Endothelial cell of umbilical vein (primary cell): ENCODE data around the gene STXBP5. TPM values are rescaled to one million over a fixed set of nuclear protein-coding genes. Genes with fewer than 3 reads are reported as not detected.
A peak's percentile ranks its signal among the peaks of the same experiment; 100 is the strongest.

Experiments used
- BruUV-seq: library from RNA; stranded (reverse); fragments of 400-500 nt; replicated peaks from 2 replicates; lab custom pipeline; 2021; lab: Mats Ljungman, UMichigan
- CTCF ChIA-PET: fragments of 300-600, 350-600 bp; sonication (Branson Sonifier 250); formaldehyde crosslinking; loops from one replicate; lab custom pipeline; 2021; ENCODE audit warnings: antibody characterized with exemption, inconsistent platforms; lab: Charles Lee
- POLR2A ChIA-PET: fragments of 300-600, 350-600 bp; sonication (Branson Sonifier 250); formaldehyde crosslinking; loops from one replicate; lab custom pipeline; 2021; ENCODE audit warnings: antibody characterized with exemption, inconsistent platforms; lab: Charles Lee
- DNase-seq: peaks from one replicate; pipeline ENCODE4 v3.0.0-alpha.2; 2011; ENCODE audit warnings: low read depth, low spot score
- FAIRE-seq: peaks from 2 replicates; lab custom pipeline; 2011; peaks lifted over from hg19 to GRCh38; lab: Jason Lieb, UNC
- H2AFZ ChIP-seq: 2 replicates; pipeline ENCODE4 v1.6.0; 2012; ENCODE audit warnings: low read depth, low read length, control low read depth, inconsistent platforms
- H3K27ac ChIP-seq: 2 replicates; pipeline ENCODE4 v1.5.1; 2011; ENCODE audit warnings: low read depth, mild to moderate bottlenecking, control low read depth, low read length, moderate library complexity; ENCODE audit not compliant: insufficient read depth
- H3K27me3 ChIP-seq, 2 experiments: 2 replicates each; pipeline versions ENCODE4 v1.6.0 to v1.6.1; 2011; ENCODE audit warnings: low read length in 2 of 2, mixed read lengths in 1 of 2; ENCODE audit not compliant: control insufficient read depth in 2 of 2, insufficient read depth in 2 of 2
- H3K36me3 ChIP-seq, 2 experiments: 2 replicates in 1 of 2; 3 replicates in 1 of 2; pipeline ENCODE4 v1.5.1; 2011; ENCODE audit warnings: low read length in 2 of 2, mild to moderate bottlenecking in 1 of 2, moderate library complexity in 1 of 2; ENCODE audit not compliant: control insufficient read depth in 2 of 2, insufficient read depth in 2 of 2; ENCODE audit errors: extremely low read depth in 1 of 2
- H3K4me1 ChIP-seq: 3 replicates; pipeline ENCODE4 v1.5.1; 2011; ENCODE audit warnings: mild to moderate bottlenecking, low read length; ENCODE audit not compliant: control insufficient read depth, insufficient read depth; ENCODE audit errors: extremely low read depth
- H3K4me2 ChIP-seq: 2 replicates; pipeline ENCODE4 v1.6.1; 2011; ENCODE audit warnings: low read length, control low read depth, mixed read lengths; ENCODE audit not compliant: insufficient read depth
- H3K4me3 ChIP-seq, 3 experiments: fragments of 200-600 bp in 1 of 3; sonication (generic), shearing (Covaris generic) in 1 of 3; replicated peaks in 1 of 3; 2 replicates each; pipeline ENCODE4 v1.5.1; 2011 to 2016; ENCODE audit warnings: control low read depth in 3 of 3, low read length in 3 of 3, mild to moderate bottlenecking in 2 of 3, inconsistent platforms in 1 of 3, low read depth in 1 of 3, moderate library complexity in 1 of 3; ENCODE audit not compliant: insufficient read depth in 1 of 3
- H3K79me2 ChIP-seq: 2 replicates; pipeline ENCODE4 v1.6.0; 2012; ENCODE audit warnings: low read length, inconsistent platforms; ENCODE audit not compliant: control insufficient read depth, insufficient read depth
- H3K9ac ChIP-seq: replicated peaks from 2 replicates; pipeline ENCODE3; 2011; ENCODE audit warnings: low read length, control low read depth; ENCODE audit not compliant: insufficient read depth; ENCODE audit errors: extremely low read depth
- H3K9me1 ChIP-seq: replicated peaks from 3 replicates; pipeline ENCODE4 v1.6.0; 2011; ENCODE audit warnings: mild to moderate bottlenecking, low read length; ENCODE audit not compliant: control insufficient read depth, insufficient read depth; ENCODE audit errors: extremely low read depth
- H3K9me3 ChIP-seq: replicated peaks from 2 replicates; pipeline ENCODE4 v1.5.1; 2012; ENCODE audit warnings: low read length, inconsistent platforms; ENCODE audit not compliant: control insufficient read depth, insufficient read depth
- H4K20me1 ChIP-seq: replicated peaks from 2 replicates; pipeline ENCODE3; 2011; ENCODE audit warnings: mild to moderate bottlenecking, low read length; ENCODE audit not compliant: control insufficient read depth, insufficient read depth; ENCODE audit errors: extremely low read depth
- EZH2 ChIP-seq: IDR thresholded peaks from 2 replicates; pipeline ENCODE4 v1.6.1; 2012; ENCODE audit warnings: borderline replicate concordance, low read depth, mild to moderate bottlenecking, moderate library complexity, low read length, inconsistent platforms; ENCODE audit not compliant: severe bottlenecking
- FOS ChIP-seq: IDR thresholded peaks from 2 replicates; pipeline ENCODE4 v1.6.1; 2011; ENCODE audit warnings: mild to moderate bottlenecking, low read length, moderate library complexity, borderline replicate concordance; ENCODE audit not compliant: insufficient read depth
- GATA2 ChIP-seq: IDR thresholded peaks from 2 replicates; pipeline ENCODE4 v1.7.0; 2011; ENCODE audit warnings: low read depth, mild to moderate bottlenecking, moderate library complexity, mixed read lengths, low read length; ENCODE audit not compliant: insufficient read length, insufficient read depth
- JUN ChIP-seq: IDR thresholded peaks from 2 replicates; pipeline ENCODE4 v1.6.1; 2011; ENCODE audit warnings: borderline replicate concordance, low read depth; ENCODE audit not compliant: insufficient read length, insufficient read depth
- MAX ChIP-seq: IDR thresholded peaks from 2 replicates; pipeline ENCODE4 v1.6.1; 2011; ENCODE audit not compliant: insufficient read depth, insufficient read length
- MYC ChIP-seq: IDR thresholded peaks from one replicate; pipeline ENCODE4 v1.6.1; 2011; ENCODE audit warnings: mild to moderate bottlenecking, low read depth, low read length
- POLR2A ChIP-seq: IDR thresholded peaks from 2 replicates; pipeline ENCODE4 v1.6.1; 2012; ENCODE audit warnings: low read depth, mild to moderate bottlenecking, control low read depth, low read length
- POLR2AphosphoS5 ChIP-seq: IDR thresholded peaks from 2 replicates; pipeline ENCODE4 v1.6.1; 2012; ENCODE audit warnings: low read depth, mild to moderate bottlenecking, control low read depth, low read length, moderate library complexity; ENCODE audit not compliant: insufficient read depth
- dilution Hi-C: fragments of 300-500 bp; cut with MboI; formaldehyde crosslinking; loops from one replicate; pipeline ENCODE4 v1.15.0; 2019; ENCODE audit warnings: low sequenced_read_pairs; ENCODE audit not compliant: extremely low pct_ligation_motif_present
- intact Hi-C: fragments of 100-400 bp; cut with micrococcal nuclease; formaldehyde crosslinking; loops from one replicate; pipeline ENCODE4 v1.10.0; 2022
- polyA plus RNA-seq, 4 experiments: library from polyadenylated mRNA; depleted of rRNA in 3 of 4; stranded (reverse) in 3 of 4; unstranded in 1 of 4; fragments of >200 nt; gene quantifications; 2 replicates each; pipeline versions ENCODE4 v1.2.1 to v1.2.3, GENCODE V29; 2011 to 2012; ENCODE audit warnings: missing spikeins in 1 of 4
- total RNA-seq: library from RNA; stranded (reverse); gene quantifications from 2 replicates; pipeline ENCODE4 v1.2.3, GENCODE V29; 2021
- TF ChIP-seq, protein P1 (sequence below), 2 donors: IDR thresholded peaks; 1 replicate in 1 of 2; 2 replicates in 1 of 2; pipeline ENCODE4 v1.5.1; 2011; ENCODE audit warnings: low read length in 2 of 2, mild to moderate bottlenecking in 2 of 2, moderate library complexity in 2 of 2, control low read depth in 1 of 2, inconsistent platforms in 1 of 2, low read depth in 1 of 2; ENCODE audit not compliant: insufficient read depth in 1 of 2; ENCODE audit errors: extremely low read depth in 1 of 2

The STXBP5 gene
- total and polyA plus RNA-seq, 2 donors (not counting 3 experiments of a cell fraction or from before 2014, with no cell fraction given), result 7.1 to 21.8 TPM

DNA sequence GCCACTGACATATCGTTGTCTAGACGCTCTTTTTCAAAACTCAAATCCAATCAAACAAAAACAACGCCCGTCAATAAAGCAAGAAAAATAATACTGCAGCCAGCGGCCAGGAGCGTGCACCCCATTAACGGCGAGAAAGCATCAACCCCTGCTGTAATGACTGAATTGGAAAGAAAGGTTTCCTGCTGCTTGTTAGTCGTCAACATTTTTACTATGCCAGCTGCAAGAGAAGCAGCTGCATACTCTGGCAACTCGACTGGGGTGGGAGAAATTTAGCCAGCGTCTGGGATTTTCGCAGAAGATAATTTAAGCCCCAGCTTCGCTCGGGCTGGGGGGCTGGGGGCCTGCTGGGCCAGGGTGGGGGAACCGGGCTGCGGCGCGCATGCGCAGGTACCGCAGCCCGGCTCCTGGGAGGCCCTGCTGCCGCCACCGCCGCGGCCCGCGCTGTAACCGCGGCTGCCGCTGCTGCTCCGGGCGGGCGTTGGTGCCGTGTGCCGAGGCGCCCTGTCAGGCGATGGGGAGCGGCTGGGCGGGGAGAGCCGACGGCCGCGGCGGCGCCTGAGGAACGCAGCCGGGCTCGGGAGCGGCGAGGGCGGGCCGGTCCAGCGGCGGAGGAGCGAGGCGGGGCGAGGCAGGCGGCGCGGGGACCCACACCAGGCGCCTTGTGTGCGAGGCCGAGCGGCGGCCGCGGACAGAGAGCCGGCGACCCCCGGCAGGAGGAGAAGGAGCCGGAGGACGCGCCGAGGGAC, 732 bp upstream of the STXBP5 start:
- dilution Hi-C loops, result no loop called here
- peak overlapping the region; percentile 97 for H3K4me2 ChIP-seq

More for the DNA sequence above, 732 bp upstream of the STXBP5 start:
- Histone ChIP-seq H3K79me2 (peaks cover 30% of the 10 kb centered on the region), H3K9ac (peak overlapping the region; percentile 95), H3K9me1 (no peaks in the 10 kb centered on the region), H2AFZ (peak overlapping the region; percentile 97), H3K27me3 (no peaks in the 10 kb centered on the region), H4K20me1 (peaks cover 1% of the 10 kb centered on the region), H3K27ac (peak overlapping the region; percentile 86), H3K4me3 (peak overlapping the region; percentile 58 to 92 (median 89)), H3K36me3 (no peaks in the 10 kb centered on the region), H3K9me3 (no peaks in the 10 kb centered on the region), H3K4me1 (peaks cover 20% of the 10 kb centered on the region)
- POLR2A ChIA-PET, result interaction anchor here (0.6 kb wide), 1 partner anchor 1468 kb away, joined by 5 read pairs; the partner anchor contains the start of gene EPM2A
- TF ChIP-seq MAX (no peak), MYC (no peak), EZH2 (no peak), POLR2A (peak; percentile 64), POLR2AphosphoS5 (peak; percentile 67), GATA2 (no peak), JUN (no peak), FOS (no peak)
- TF ChIP-seq, protein P1, sequence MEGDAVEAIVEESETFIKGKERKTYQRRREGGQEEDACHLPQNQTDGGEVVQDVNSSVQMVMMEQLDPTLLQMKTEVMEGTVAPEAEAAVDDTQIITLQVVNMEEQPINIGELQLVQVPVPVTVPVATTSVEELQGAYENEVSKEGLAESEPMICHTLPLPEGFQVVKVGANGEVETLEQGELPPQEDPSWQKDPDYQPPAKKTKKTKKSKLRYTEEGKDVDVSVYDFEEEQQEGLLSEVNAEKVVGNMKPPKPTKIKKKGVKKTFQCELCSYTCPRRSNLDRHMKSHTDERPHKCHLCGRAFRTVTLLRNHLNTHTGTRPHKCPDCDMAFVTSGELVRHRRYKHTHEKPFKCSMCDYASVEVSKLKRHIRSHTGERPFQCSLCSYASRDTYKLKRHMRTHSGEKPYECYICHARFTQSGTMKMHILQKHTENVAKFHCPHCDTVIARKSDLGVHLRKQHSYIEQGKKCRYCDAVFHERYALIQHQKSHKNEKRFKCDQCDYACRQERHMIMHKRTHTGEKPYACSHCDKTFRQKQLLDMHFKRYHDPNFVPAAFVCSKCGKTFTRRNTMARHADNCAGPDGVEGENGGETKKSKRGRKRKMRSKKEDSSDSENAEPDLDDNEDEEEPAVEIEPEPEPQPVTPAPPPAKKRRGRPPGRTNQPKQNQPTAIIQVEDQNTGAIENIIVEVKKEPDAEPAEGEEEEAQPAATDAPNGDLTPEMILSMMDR (IDR thresholded peaks at IDR 0.05; ENCODE audit: extremely low read depth in 1 of 2, insufficient read depth in 1 of 2, low read depth in 1 of 2, low read length in 2 of 2), result no peak
- intact Hi-C loops, result loop anchor here (2.0 kb wide), 4 partner anchors 17 to 817 kb away; partner anchors contain the start of gene RAB32
- CTCF ChIA-PET, result interaction anchor here (0.6 to 0.8 kb wide), 3 partner anchors 9 to 179 kb away, joined by 3 to 4 read pairs (median 3); no protein-coding TSS in a partner anchor
- no TSS peak for BruUV-seq
- DNase-seq, result peak; percentile 80
- peak; percentile 46 for FAIRE-seq
